Left lung (tissue), 10 donors: Measurements from ENCODE around the gene MAST4. TPM values are rescaled to one million over a fixed set of nuclear protein-coding genes. Genes with fewer than 3 reads are reported as not detected.
A peak's percentile ranks its signal among the peaks of the same experiment; 100 is the strongest.

Experiments used
- ATAC-seq: fragments of 200-7000 bp; cut with Tn5 transposase; one replicate; pipeline ENCODE4 v1.9.1; 2020; ENCODE audit warnings: moderate library complexity
- DNase-seq, 4 donors: peaks; one replicate each; pipeline ENCODE4 v3.0.0-alpha.2; 2013 to 2020
- H3K27ac ChIP-seq, 2 donors: fragments of 200-600 bp; sonication (generic) in 1 of 2; one replicate each; pipeline versions ENCODE4 v1.5.0 to v1.8.0; 2020 to 2021
- H3K27me3 ChIP-seq, 2 donors: fragments of 200-600 bp; sonication (generic) in 1 of 2; one replicate each; pipeline versions ENCODE4 v1.5.0 to v1.8.0; 2020 to 2021
- H3K36me3 ChIP-seq, 2 donors: fragments of 200-600 bp; sonication (generic) in 1 of 2; one replicate each; pipeline versions ENCODE4 v1.5.0 to v1.8.0; 2020 to 2021
- H3K4me1 ChIP-seq, 2 donors: fragments of 200-600 bp; one replicate each; pipeline ENCODE4 v1.8.0; 2021
- H3K4me3 ChIP-seq, 2 donors: fragments of 200-600 bp; sonication (generic) in 1 of 2; one replicate each; pipeline versions ENCODE4 v1.5.0 to v1.8.0; 2020 to 2021; ENCODE audit warnings: mild to moderate bottlenecking in 1 of 2
- H3K9me3 ChIP-seq, 2 donors: fragments of 200-600 bp; sonication (generic) in 1 of 2; one replicate each; pipeline versions ENCODE4 v1.5.0 to v1.8.0; 2020 to 2021
- CTCF ChIP-seq, 2 donors: fragments of 200-600 bp; sonication (generic) in 1 of 2; IDR thresholded peaks; one replicate each; pipeline versions ENCODE4 v1.5.0 to v1.8.0; 2021; ENCODE audit warnings: antibody characterized with exemption in 2 of 2
- intact Hi-C, 2 donors: fragments of 100-400 bp; cut with DNase I; formaldehyde crosslinking; loops; one replicate each; pipeline versions ENCODE4 v1.11.2 to v1.14.2; 2022
- polyA plus RNA-seq, 6 donors: library from polyadenylated mRNA; unstranded; fragments of 120-200 nt; gene quantifications; one replicate each; pipeline ENCODE4 v1.2.1, GENCODE V29; 2013; ENCODE audit not compliant: insufficient read length in 6 of 6
- total RNA-seq, 2 donors: library from RNA; stranded (reverse); fragmentation: NEBNext Ultra II Directional; extraction: Animal tissue kit (Norgen Biotek cat#: 25700); gene quantifications; one replicate each; pipeline ENCODE4 v1.2.1, GENCODE V29; 2021
- donor health status: DM: no; HTN: yes; CAD: no.
- donor health status: DM: no; HTN: no; CAD: no.

Gene MAST4
- total and polyA plus RNA-seq, 8 donors = 47.7 to 57.6 (median 53.0) TPM

DNA sequence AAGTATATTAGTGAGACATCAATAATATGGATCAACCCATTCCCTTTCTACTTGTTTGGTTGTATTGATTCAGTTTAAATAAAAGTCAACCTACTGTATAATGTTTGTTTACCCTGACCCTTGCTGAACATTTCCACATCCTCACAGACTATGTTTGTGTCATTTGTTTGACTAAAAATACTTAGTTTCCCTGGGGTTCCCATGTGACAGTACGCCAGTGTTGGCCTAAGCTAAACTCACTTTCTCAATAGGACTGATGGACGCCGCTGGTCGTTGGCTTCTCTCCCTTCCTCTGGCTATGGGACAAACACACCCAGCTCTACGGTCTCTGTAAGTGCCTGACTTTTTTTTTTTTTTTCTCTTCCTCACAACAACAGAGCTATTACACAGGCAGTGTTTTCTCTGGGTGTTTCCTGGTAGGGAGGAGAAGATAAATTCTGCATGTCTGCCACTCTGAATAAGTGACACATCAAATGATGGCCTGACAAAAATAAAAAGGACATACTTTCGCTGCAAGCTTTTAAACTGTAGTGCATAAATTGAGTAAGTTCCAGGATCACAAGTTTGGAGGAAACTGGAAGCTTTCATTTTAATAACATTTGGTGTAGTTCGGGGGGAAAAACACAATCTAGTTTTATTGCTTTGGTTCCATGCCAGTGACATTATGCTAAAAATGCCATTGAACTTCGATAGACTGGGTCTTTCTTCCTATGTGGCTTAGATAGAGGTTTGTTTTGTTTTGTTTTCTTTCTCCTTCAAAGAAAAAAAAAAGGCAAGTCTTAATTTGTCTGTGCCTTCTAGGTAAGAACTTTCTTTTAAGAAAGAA lies 499.4 kb downstream of the MAST4 start:
- ATAC-seq (peak; percentile 86), DNase-seq (peak in 3 of 4 donors; percentile 52 to 91 (median 79))
- Histone ChIP-seq H3K9me3 (no peaks in the 10 kb centered on the region), H3K27me3 (no peaks in the 10 kb centered on the region), H3K36me3 (peaks cover 0 to 8% of the 10 kb centered on the region in 2 donors), H3K4me3 (no peak overlapping the region), H3K27ac (peak overlapping the region; percentile 60 to 81), H3K4me1 (peaks cover 22 to 27% of the 10 kb centered on the region in 2 donors)
- TF ChIP-seq CTCF (IDR thresholded peaks at IDR 0.05) = no peak
- intact Hi-C loops = no loop called here

- H3K27ac ChIP-seq = no peak overlapping the region
- H3K4me1 ChIP-seq = peaks cover 13 to 16% of the 10 kb centered on the region in 2 donors
- TF ChIP-seq CTCF (IDR thresholded peaks at IDR 0.05) = no peak
- DNase-seq (peak in 1 of 4 donors; percentile 30), ATAC-seq (no peak)
- peaks cover 0 to 6% of the 10 kb centered on the region in 2 donors for H3K36me3 ChIP-seq
- intact Hi-C loops = no loop called here
- H3K27me3 ChIP-seq = no peaks in the 10 kb centered on the region
- no peak overlapping the region for H3K4me3 ChIP-seq
- H3K9me3 ChIP-seq = no peaks in the 10 kb centered on the region
Observed at GRCh38 chr5:67098656-67099055, 502.5 kb downstream of the MAST4 start.

DNA sequence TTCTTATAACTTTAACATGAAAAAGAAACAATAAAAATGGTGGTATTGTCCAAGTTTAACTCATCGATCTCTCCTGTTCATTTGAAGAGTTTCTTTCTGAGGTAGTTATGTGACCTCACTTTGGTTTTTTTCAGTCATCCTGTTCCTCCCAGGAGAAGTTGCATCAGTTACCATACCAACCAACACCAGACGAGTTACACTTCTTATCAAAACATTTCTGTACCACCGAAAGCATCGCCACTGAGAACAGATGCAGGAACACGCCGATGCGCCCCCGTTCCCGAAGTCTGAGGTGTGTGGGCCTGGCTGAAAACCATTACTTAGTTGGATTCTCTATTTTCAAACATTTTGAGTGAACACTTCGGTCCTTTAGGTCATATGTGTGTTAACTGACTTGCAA lies 504.1 kb downstream of the MAST4 start:
- peaks cover 2 to 10% of the 10 kb centered on the region in 2 donors for H3K4me1 ChIP-seq
- H3K4me3 ChIP-seq = no peak overlapping the region
- no peaks in the 10 kb centered on the region for H3K9me3 ChIP-seq
- H3K27ac ChIP-seq = no peak overlapping the region
- intact Hi-C loops = no loop called here
- H3K27me3 ChIP-seq = no peaks in the 10 kb centered on the region
- ATAC-seq (no peak), DNase-seq (no peak)
- no peak for TF ChIP-seq CTCF (IDR thresholded peaks at IDR 0.05)
- H3K36me3 ChIP-seq = peaks cover 0 to 10% of the 10 kb centered on the region in 2 donors

GRCh38 chr5:67102708-67103107 lies 506.5 kb downstream of the MAST4 start:
- no peak for DNase-seq
- Histone ChIP-seq H3K9me3 (no peaks in the 10 kb centered on the region), H3K4me1 (no peaks in the 10 kb centered on the region), H3K4me3 (no peak overlapping the region), H3K36me3 (peaks cover 0 to 17% of the 10 kb centered on the region in 2 donors), H3K27me3 (no peaks in the 10 kb centered on the region), H3K27ac (no peak overlapping the region)
- no peak for TF ChIP-seq CTCF (IDR thresholded peaks at IDR 0.05)
- intact Hi-C loops = no loop called here
- ATAC-seq = no peak

DNA sequence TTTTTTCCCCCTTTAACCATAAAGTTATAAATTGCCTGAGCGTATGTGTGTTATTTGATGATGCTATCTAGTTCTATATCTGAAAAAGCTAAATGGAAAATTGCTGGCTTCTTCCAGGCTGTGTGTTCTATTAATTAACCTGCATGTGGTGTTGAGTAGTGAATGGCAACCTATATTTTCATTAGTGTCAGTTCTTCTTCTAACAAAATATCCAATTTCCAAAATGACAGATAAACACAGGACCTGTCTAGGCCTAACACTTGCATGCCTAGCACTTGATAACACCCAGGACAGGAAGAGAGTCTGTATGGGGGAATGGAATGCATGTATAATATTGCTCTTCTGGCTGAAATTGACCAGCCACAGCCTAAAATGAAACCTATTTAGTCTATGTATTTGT lies 508.7 kb downstream of the MAST4 start:
- Histone ChIP-seq H3K27me3 (no peaks in the 10 kb centered on the region), H3K36me3 (peaks cover 0 to 17% of the 10 kb centered on the region in 2 donors), H3K9me3 (no peaks in the 10 kb centered on the region), H3K4me1 (no peaks in the 10 kb centered on the region), H3K4me3 (no peak overlapping the region), H3K27ac (no peak overlapping the region)
- no peak for TF ChIP-seq CTCF (IDR thresholded peaks at IDR 0.05)
- DNase-seq = no peak
- intact Hi-C loops = no loop called here
- ATAC-seq = no peak
